GM18873 (cell line): ENCODE measurements around the gene CHFR.
"Not testable (repeated sequence)": the region's sequence is repeated elsewhere in the genome, so short reads cannot be mapped to it uniquely, and the experiment has no call there.

Experiments
- ATAC-seq: cut with Tn5 transposase; IDR thresholded peaks from one replicate; pipeline ENCODE4 v1.9.1; 2021; ENCODE audit warnings: mild to moderate bottlenecking, moderate library complexity, moderate number of reproducible peaks; ENCODE audit not compliant: unreplicated experiment, low FRiP score

The CHFR gene

DNA sequence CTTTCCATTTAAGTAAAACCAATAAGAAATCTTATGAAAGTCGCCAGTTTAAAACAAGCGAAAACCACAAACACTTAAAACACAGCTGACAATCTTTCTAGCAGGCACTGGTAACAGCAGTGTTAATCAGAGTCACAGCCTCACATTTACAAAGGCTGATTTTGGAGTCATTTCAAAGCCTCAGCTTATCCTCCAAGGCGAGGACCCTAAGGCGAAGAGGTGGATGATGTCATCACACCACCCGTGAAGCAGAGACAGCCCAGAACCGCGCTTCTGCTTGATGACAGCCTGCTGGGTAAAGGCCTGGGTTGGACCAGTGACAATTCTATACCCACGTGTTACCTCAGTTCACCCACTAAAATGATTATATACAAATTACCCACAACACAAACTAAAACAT is 68.8 kb downstream of the CHFR start:
- no peak for ATAC-seq

DNA sequence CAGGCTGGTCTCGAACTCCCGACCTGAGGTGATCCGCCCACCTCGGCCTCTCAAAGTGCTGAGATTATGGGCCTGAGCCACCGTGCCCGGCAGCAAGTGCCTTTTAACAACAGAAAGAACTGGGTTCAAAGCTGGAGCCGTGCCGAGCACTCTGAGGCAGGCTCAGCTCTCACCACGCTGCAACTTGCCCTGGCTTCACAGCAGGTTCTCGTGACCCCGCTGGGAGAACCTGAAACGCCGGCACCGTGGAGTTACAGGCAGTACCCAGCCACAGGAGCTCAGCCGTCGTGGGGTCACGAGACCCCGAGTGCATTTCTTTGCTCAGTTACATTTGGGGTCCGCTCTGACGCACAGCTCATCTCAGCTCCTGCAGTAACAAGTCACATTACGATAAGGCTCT is 73.2 kb downstream of the CHFR start:
- ATAC-seq: no peak

GRCh38 chr12:132813443-132813842 is 74.0 kb downstream of the CHFR start:
- no peak for ATAC-seq

DNA sequence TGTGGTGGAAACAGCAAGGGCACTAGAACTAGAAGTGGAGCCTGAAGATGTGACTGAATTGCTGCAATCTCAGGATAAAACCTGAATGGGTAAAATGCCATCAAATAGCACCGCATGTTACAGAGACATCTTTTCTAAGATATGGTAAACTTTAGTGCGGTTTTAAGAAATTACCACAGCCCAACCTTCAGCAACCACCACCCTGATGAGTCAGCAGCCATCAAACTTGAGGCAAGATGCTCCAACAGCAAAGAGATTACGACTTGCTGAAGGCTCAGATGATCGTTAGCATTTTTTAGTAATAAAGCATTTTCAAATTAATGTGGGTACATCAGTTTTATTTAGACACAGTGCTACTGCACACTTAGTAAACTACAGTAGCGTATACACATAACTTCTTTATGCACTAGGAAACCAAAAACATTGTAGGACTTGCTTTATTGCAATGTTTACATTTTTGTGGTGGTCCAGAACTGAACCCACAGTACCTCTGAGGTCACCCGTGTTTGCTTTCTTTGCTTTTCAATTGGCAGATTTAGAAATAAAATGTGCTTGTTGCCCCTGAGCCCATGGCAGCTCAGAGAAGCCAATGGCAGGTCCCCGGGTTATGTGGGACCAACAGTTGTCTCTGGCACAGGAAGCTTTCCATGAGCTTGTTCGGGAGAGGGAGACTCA is 74.6 kb downstream of the CHFR start:
- no peak for ATAC-seq

DNA sequence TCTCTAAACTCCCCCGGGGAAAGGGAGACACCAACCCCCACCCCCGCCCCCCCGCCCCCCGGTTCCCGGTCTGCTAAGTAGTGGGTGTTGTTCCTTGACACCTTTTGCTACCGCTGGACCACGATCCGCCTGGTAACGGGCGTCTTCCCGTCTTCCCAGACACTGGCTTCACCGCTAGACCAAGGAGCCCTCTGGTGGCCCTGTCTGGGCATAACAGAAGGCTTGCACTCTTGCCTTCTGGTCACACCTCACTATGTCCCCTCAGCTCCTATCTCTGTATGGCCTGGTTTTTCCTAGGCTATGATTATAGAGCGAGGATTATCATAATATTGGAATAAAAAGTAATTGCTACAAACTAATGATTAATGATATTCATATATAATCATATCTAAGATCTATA is 78.0 kb downstream of the CHFR start:
- not testable (repeated sequence) for ATAC-seq

- no peak for ATAC-seq
Measured at GRCh38 chr12:132807295-132808092, 79.9 kb downstream of the CHFR start.

- ATAC-seq: no peak
Measured at GRCh38 chr12:132806857-132807256, 80.5 kb downstream of the CHFR start.

- ATAC-seq: no peak
Measured at GRCh38 chr12:132804426-132804861, 83.0 kb downstream of the CHFR start.

- no peak for ATAC-seq
Measured at GRCh38 chr12:132803888-132804287, 83.5 kb downstream of the CHFR start.

- ATAC-seq: no peak
Measured at GRCh38 chr12:132803125-132803524, 84.3 kb downstream of the CHFR start.

DNA sequence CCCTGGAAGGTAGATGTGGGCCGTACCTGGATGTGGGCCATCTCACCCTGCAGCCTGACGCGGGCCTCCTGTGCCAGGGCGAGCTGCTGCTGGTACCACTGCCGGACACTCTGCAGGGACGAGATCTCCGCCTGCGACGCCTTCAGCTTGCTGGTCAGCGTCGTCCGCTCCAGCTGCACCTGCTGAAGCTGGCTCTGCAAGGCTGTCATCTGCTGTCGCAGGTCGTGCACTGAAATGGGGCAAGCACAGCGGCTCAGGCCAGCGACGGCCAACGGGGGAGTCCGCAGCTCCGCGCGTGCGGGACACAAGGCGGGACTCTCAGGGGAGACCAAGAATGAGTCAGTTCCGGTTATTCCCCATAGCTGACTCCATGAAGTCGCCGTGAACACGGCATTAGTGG is 85.7 kb downstream of the CHFR start:
- no peak for ATAC-seq

DNA sequence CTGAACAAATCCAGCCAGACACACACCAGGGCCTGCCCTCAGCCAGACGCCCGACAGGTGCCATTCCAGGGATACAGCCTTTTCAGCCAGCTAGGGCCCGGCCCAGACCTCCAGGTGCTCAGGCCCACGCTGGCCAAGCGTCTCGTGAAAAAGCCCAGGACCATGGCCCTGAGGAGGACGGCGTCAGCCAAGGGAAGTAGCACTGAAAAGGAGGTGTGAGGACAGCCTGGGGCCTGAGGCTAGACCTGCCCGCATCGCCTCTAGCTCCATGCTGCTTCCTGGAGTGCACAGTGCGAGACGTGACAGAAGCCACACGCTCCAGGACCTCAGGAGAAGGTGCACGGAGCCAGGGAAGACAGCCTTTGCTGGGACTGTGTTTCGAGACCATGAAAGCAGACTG is 88.6 kb downstream of the CHFR start:
- no peak for ATAC-seq

- ATAC-seq: no peak
Measured at GRCh38 chr12:132797820-132798570, 89.4 kb downstream of the CHFR start.

GRCh38 chr12:132795847-132796246 is 91.6 kb downstream of the CHFR start:
- no peak for ATAC-seq

DNA sequence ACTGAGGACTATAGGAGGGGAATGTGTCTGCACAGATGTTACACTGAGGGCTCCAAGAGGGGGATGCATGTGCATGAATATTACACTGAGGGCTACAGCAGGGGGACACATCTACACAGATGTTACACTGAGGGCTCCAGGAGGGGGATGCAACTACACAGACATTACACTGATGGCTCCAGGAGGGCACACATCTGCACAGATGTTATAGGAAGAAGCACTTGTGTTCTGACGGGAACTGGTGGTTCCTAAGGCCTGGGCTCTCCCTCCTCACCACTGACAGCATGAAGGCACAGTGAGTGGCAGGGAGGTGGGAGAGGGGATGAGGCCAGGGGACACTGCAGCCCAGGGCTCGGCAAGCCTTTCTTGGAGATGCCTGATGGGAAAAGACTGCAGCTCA is 95.5 kb downstream of the CHFR start:
- ATAC-seq: not testable (repeated sequence)

DNA sequence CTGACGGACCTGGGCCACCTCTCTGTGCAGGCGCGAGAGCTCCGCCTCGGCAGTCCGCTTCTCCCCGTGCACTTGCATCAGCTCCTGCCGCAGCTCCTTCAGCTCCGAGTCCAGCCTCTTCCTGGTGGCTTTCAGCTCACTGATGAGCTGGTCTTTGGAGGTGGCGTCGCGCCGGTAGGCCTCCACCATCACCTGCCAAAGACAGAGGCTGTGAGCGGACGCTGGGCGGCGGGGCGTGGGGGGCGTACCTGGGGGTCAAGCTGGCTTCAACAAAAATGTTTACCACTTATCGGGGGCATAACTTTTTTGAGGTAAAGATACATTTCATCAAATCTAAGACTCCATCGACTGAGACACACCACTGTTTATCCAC is 98.3 kb downstream of the CHFR start:
- no peak for ATAC-seq

DNA sequence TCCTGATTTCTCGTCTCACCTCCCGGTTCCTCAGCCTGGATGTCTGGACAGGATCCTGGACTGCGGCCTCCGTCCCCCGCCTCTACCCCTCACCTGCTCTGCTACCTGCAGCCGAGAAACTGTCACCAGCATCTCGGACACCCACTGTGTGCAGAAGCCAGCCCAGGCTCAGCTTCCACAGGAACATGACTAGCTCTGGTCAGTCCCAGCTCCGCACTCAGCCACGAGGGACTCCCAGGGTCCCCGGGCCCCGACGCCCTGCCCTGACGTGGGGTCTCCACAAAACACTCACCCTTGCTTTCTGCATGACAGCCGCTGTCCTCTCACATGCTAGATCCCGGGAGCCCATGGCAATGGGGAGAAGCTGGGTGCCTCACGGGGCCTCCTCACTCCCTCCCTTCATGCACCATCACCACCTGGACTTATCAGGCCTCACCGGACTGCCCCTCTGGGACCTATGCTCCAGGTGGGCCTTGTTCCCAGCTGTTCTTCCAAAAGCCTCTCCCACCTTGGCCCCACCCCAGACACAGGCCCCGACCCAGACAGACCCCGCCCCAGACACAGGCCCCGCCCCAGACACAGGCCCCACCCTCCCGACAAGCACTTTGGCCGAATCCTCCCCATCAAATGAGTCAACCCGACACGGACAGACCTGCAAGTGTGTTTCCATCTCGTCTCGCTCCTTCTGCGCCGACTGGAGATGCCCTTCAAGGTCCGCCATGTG is 98.9 kb downstream of the CHFR start:
- no peak for ATAC-seq

DNA sequence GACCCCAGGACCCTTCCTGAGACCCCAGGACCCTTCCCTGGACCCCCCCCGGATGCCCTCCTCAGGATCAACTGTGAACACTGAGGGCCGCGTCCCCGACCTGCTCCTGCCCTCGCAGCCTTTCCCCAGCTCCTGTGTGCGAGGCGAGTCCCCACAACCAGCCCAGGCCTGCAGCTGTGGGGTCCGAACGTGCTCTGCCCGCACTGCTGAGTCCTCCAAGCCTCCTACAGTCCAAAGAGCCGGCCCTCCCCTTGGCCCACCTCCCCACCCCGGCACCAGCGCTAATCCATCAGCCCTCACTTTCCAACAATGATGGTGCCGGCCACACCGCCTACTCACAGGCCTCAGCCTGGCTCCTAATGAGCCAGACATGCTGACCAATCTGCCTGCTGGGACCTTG is 99.5 kb downstream of the CHFR start:
- no peak for ATAC-seq

DNA sequence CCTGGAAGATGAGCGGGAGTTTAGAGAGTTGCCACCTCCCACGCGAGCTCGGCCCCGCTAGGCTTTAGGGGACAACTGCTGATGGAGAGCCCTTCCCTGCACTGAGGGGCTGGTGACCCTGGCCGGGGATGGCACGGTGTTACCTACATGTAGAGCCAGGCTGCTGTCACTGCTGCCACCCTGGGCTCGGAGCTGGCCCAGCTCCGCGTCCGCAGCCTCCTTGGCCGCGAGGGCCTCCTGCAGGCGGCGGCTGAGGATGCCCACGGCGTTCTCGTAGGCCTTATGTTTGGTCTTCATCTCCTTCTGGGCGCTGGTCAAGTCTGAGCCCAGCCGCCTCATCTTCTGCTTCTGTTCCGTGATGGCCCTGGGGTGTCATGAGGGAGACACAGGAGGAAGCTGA is 101.2 kb downstream of the CHFR start:
- no peak for ATAC-seq

DNA sequence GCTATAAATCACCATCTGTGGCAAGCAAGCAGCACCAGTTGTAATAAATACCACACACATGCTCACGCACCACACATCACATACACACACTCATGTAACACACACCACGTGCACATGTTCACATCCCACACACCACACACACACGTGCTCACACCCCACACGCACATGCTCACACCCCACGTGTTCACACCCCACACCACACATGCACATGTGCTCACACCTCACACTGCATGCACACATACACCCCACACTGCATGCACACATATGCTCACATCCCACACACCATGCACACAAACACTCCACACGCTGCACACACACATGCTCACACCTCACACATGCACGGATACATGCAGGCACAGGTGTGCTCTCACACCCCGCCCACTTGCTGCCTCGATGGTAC is 102.8 kb downstream of the CHFR start:
- ATAC-seq: no peak
